Uterus (tissue), 2 donors: ENCODE results near the gene AUNIP.

Experiments
- POLR2A ChIP-seq, 2 donors: fragments of 450-650 bp; IDR thresholded peaks; one replicate each; pipeline ENCODE4 v1.6.1; 2016; ENCODE audit warnings: antibody characterized with exemption in 2 of 2, mild to moderate bottlenecking in 1 of 2, moderate library complexity in 1 of 2
- TF ChIP-seq, protein P1 (sequence below), 4 experiments: fragments of 200-600 bp in 2 of 4; fragments of 450-650 bp in 2 of 4; sonication (generic) in 2 of 4; IDR thresholded peaks; one replicate each; pipeline ENCODE4 v1.5.1; 2016 to 2019; ENCODE audit warnings: antibody characterized with exemption in 4 of 4, mild to moderate bottlenecking in 2 of 4, moderate library complexity in 1 of 4

DNA sequence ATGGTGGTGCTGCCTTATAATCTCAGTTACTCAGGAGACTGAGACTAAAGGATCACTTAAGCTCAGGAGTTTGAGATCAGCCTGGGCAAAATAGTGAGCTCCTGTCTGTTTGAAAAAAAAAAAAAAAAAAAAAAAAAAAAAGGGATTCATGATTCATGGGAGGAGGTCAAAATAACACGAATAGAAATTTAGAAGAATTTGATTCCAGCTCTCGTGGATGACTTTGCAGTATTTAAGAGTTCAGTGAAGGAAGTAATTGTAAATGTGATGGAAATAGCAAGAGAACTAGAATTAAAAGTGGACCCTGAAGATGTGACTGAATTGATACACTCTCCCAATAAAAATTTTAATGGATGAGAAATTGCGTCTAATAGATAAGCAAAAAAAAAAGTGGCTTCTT, 15.8 kb downstream of the AUNIP start:
- no peak for TF ChIP-seq POLR2A (IDR thresholded peaks at IDR 0.05)
- TF ChIP-seq, protein P1, sequence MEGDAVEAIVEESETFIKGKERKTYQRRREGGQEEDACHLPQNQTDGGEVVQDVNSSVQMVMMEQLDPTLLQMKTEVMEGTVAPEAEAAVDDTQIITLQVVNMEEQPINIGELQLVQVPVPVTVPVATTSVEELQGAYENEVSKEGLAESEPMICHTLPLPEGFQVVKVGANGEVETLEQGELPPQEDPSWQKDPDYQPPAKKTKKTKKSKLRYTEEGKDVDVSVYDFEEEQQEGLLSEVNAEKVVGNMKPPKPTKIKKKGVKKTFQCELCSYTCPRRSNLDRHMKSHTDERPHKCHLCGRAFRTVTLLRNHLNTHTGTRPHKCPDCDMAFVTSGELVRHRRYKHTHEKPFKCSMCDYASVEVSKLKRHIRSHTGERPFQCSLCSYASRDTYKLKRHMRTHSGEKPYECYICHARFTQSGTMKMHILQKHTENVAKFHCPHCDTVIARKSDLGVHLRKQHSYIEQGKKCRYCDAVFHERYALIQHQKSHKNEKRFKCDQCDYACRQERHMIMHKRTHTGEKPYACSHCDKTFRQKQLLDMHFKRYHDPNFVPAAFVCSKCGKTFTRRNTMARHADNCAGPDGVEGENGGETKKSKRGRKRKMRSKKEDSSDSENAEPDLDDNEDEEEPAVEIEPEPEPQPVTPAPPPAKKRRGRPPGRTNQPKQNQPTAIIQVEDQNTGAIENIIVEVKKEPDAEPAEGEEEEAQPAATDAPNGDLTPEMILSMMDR (IDR thresholded peaks at IDR 0.05): no peak
